Measurements from ENCODE around the gene CBY2. TPM values are rescaled to one million over a fixed set of nuclear protein-coding genes. Genes with fewer than 3 reads are reported as not detected.

Gene CBY2, protein sequence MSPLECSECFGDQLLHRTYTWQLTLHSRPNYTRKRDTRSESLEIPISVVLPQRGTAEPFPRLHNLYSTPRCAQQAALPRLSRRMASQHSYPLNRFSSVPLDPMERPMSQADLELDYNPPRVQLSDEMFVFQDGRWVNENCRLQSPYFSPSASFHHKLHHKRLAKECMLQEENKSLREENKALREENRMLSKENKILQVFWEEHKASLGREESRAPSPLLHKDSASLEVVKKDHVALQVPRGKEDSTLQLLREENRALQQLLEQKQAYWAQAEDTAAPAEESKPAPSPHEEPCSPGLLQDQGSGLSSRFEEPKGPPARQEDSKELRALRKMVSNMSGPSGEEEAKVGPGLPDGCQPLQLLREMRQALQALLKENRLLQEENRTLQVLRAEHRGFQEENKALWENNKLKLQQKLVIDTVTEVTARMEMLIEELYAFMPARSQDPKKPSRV
- not detected in 2 replicates for total RNA-seq

DNA sequence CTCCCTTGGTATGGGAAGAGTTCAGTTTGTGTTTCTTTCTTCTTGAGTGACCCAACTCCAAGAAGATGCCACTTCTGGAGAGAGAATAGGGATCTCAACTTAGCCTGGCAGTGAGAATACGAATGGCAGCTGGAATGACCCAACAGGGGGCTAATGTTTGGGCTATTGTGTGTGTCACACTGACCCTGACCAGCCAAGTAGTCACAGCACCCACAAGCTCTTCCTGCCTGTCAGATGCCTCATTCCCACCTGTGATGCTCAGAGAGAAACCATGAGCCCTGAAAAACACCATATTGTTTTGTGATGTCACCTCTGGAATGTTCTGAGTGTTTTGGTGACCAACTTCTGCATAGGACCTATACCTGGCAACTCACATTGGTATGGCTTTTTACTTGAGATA is at the start of gene CBY2:
CBY2 (plus strand) TSS at position 233 of the 400 bp plus-strand sequence; CDS start at position 304, 71 bp downstream.

Small RNA genes lying within 50 kb of the gene (small RNA-seq; reads per million reads assigned to genes)
- not detected for gene RF00017 (ENCODE audit: low replicate concordance)

Other genes with a start within 250 kb of the CBY2 start
- 40.5 and 43.3 TPM in 2 replicates for gene COG3, start 237.4 kb upstream of the CBY2 start, total RNA-seq
- gene ERICH6B, start 86.6 kb upstream of the CBY2 start, total RNA-seq, result not detected in 2 replicates
- not detected in 2 replicates for gene SIAH3, start 149.4 kb downstream of the CBY2 start, total RNA-seq

Data from placental pericyte (primary cell).